GM12873 (cell line): ENCODE results near the gene STIMATE.

Experiments used
- CTCF ChIP-seq: IDR thresholded peaks from 2 replicates; pipeline ENCODE4 v1.5.1; 2012; ENCODE audit warnings: low read depth, mild to moderate bottlenecking, moderate library complexity, low read length, control low read depth; ENCODE audit not compliant: insufficient read depth; ENCODE audit errors: missing control alignments

Gene STIMATE

DNA sequence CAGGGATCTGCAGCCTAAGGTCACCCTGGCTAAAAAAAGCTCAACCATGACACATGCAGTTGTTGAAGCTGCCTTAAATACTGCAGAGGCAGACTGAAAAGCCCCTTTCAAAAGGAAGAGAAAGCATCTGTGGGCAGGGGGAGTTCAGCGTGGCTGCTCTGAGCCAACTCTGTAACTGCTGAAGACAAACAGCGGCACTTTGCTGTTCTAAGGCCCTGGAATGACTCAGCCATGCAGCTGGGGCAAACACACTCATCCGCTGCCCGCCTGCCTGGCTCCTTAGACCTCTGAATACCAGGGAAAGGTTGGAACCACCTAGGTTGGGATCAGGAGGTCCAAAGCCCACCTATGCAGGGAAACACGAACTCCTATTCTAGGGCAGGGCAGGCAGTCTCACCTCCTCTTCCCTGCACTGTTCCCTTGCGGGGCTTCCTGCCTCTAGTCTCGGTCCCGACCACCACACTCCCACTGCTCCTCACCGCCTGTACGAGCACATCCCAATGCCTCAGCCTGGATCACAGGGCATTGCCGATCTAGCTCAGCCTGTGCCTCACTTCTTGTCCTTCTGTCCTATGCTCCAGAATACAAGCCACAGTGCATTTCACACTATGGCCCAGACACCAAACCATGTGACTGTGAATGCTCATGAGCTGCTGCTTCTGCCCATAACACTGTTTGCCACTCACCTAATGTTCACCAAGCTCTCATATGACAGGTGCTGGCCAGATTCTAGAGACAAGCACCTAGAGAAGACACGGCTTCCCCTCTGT is 56.0 kb downstream of the STIMATE start:
- no peak for TF ChIP-seq CTCF

DNA sequence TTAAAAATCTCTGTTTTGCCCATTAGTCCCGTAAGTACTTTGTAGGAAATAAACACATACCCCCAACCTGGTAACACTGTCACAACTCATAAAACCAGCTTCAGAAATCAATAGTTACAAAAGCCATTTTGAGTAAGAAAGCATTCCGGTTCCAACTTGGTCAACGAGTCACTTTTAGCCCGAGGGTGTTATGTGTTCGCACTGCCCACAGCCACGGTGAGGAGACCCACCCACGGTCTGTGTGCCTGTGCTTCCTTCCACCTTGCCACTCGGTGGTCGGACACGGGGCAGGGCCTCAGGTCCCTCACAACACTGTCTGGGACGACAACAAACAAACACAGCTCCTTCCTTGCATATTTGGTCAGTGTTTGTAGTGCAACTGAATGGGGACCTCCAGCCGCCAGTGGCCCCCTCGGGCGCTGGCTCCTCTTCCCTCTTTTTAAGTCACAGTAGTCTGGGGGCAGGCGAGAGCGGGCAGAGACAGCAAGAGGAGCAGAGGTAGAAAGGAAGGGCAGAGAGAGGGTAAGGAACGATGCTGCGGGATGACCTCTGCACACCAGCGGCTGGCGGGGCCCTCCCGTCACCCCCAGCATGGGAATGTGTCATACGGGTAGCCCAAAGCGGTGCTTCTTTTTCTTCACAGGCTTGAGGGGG is 57.3 kb downstream of the STIMATE start:
- TF ChIP-seq CTCF: no peak

DNA sequence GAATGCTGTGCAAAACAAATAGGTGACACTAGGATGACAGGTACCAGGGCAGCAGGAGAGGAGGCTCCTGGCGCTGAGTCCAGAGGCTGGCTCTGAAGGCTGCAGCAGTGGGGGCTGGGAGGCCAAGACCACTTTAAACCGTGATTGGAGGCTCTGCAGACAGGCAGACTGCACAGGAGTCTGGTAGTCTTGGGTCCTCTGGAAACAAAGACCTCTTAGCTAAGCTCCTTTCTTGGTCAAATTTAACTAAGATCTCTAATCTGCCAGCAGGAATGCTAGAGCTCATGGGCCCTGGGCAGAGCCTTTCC is 58.1 kb downstream of the STIMATE start:
- TF ChIP-seq CTCF: no peak

GRCh38 chr3:52838561-52839267 is 58.6 kb downstream of the STIMATE start:
- no peak for TF ChIP-seq CTCF

GRCh38 chr3:52836986-52837385 is 60.4 kb downstream of the STIMATE start:
- TF ChIP-seq CTCF: no peak

- TF ChIP-seq CTCF: no peak
These were observed 60.9 kb downstream of the STIMATE start for GRCh38 chr3:52836471-52836845.

- TF ChIP-seq CTCF: no peak
These were observed 61.4 kb downstream of the STIMATE start for GRCh38 chr3:52835766-52836470.
